AG04449 (cell line): ENCODE measurements around the gene TRIM71.

Experiments used
- CTCF ChIA-PET: fragments of 350-600 bp; formaldehyde crosslinking; extraction: SDS; loops from one replicate; lab custom pipeline; 2021; ENCODE audit warnings: antibody characterized with exemption; lab: Yijun Ruan, JAX
- POLR2A ChIA-PET: fragments of 400-600, 350-600 bp; formaldehyde crosslinking; extraction: SDS; loops from one replicate; lab custom pipeline; 2020; ENCODE audit warnings: antibody characterized with exemption, inconsistent platforms; lab: Yijun Ruan, JAX
- DNase-seq: peaks from one replicate; pipeline ENCODE4 v3.0.0-alpha.2; 2010; ENCODE audit warnings: low read depth, low spot score
- H3K4me3 ChIP-seq: 2 replicates; pipeline ENCODE4 v1.5.1; 2011; ENCODE audit warnings: low read depth, mild to moderate bottlenecking, control low read depth, low read length
- TF ChIP-seq, protein P1 (sequence below): IDR thresholded peaks from one replicate; pipeline ENCODE4 v1.5.1; 2011; ENCODE audit warnings: mild to moderate bottlenecking, moderate library complexity, low read length, control low read depth, inconsistent platforms; ENCODE audit not compliant: insufficient read depth; ENCODE audit errors: missing control alignments

Gene TRIM71

DNA sequence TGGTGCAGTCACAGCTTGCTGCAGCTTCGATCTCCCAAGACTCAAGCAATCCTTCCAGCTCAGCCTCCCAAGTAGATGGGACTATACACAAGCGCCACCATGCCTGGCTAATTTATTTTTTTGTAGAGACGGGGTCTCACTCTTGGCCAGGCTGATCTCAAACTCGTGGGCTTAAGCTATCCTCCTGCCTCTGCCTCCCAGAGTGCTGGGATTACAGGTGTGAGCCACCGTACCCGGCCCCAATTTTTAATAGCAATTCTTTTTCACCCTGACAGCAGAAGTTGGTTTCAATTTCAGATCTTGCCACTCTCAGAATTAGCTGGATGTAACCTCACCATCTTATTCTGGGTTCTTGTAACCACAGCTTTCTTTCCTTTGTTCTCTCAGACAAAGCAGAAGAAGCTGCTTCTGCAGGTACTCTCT lies 64.8 kb downstream of the TRIM71 start:
- H3K4me3 ChIP-seq: no peak overlapping the region
- CTCF ChIA-PET: no interaction called here
- POLR2A ChIA-PET: no interaction called here
- no peak for DNase-seq
- TF ChIP-seq, protein P1, sequence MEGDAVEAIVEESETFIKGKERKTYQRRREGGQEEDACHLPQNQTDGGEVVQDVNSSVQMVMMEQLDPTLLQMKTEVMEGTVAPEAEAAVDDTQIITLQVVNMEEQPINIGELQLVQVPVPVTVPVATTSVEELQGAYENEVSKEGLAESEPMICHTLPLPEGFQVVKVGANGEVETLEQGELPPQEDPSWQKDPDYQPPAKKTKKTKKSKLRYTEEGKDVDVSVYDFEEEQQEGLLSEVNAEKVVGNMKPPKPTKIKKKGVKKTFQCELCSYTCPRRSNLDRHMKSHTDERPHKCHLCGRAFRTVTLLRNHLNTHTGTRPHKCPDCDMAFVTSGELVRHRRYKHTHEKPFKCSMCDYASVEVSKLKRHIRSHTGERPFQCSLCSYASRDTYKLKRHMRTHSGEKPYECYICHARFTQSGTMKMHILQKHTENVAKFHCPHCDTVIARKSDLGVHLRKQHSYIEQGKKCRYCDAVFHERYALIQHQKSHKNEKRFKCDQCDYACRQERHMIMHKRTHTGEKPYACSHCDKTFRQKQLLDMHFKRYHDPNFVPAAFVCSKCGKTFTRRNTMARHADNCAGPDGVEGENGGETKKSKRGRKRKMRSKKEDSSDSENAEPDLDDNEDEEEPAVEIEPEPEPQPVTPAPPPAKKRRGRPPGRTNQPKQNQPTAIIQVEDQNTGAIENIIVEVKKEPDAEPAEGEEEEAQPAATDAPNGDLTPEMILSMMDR: no peak

DNA sequence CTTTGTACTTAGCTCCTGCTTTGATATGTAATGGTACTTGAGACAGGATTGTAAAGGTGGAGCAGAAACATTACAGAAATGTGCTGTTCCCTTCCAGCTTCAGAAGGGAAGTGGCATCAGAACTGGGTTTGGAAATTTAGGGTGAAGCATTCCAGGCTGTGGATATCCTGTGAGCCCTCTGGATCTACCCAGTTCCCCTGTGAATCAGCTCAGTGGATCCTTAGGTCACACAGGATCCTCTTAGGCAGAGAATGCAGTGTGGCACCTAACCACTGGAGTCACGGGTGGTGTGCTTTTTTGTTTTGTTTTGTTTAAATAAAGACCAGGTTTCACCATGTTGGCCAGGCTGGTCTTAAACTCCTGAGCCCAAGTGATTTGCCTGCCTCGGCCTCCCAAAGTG lies 66.0 kb downstream of the TRIM71 start:
- DNase-seq: no peak
- TF ChIP-seq, protein P1: no peak
- POLR2A ChIA-PET: no interaction called here
- CTCF ChIA-PET: no interaction called here
- no peak overlapping the region for H3K4me3 ChIP-seq

DNA sequence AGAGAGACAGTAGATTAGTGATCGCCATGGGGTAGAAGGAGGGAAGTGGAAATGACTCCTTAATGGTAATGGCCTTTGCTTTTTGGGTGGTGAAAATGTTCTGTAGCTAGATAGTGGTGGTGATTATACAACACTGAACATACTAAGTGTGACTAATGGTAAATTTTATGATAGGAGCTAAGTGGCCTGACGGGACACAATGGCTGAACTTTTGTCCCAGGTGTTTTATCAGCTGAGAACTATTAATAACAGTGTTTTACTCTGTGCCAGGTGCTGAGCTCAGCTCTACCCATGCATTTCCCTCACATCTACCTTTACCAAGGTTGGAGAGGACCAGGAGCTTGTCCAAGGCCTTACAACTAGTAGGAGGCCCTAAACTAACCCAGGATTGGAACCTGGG lies 66.8 kb downstream of the TRIM71 start:
- no peak overlapping the region for H3K4me3 ChIP-seq
- DNase-seq: no peak
- TF ChIP-seq, protein P1: no peak
- ChIA-PET CTCF (interaction anchor here (1.1 kb wide), 1 partner anchor 152 kb away, joined by 3 read pairs; no protein-coding TSS in a partner anchor), POLR2A (no interaction called here)

DNA sequence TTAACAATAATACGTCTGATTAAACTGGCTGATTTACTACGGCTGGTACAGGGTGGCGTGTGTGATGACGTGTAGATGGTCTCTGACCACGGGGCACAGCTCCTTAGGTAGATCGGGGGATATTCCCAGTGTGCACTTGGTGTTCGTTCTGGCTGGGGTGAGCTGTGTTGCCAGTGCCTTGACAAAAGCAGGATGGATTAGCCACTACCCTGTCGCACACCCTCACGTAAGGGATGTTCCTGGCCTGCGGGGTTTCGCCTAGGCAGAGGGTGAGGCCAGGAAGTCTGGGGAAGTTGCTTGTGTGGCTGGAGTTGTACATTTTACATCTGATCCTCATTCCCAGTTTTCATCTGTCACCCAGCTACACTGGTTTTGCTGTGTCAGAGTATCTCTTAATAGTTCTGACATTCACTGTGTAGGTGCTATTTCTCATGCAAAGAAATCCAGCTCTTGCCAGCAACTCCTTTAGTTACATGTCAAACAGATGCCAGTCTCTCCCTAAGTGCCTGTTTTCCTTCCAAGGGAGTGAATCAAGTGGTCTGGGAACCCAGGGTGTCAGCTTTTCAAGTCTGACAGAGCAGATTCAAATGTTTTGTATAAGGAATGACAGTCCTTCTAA lies 67.6 kb downstream of the TRIM71 start:
- TF ChIP-seq, protein P1: no peak
- ChIA-PET CTCF (interaction anchor here (1.1 kb wide), 1 partner anchor 153 kb away, joined by 3 read pairs; no protein-coding TSS in a partner anchor), POLR2A (no interaction called here)
- no peak for DNase-seq
- H3K4me3 ChIP-seq: no peak overlapping the region

DNA sequence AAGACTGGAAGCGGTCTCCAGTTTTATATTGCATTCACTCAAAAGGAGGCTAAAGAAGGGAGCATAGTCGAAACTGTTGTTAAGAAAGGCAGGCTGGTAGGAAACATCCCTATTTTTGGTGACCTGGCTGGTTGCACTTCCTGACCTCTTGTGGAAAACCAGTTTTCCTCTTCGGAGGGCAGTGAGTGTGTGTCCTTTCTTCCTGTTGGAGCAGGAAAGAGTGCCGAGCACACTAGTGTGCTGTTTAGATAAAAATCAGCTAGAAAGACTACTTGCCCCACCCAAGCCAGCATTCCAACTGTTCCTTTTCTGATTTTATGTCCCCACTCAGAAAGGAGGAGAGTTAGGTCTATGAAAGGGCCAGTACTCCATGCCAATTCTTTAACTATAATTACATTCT lies 68.5 kb downstream of the TRIM71 start:
- TF ChIP-seq, protein P1: no peak
- no peak overlapping the region for H3K4me3 ChIP-seq
- ChIA-PET CTCF (no interaction called here), POLR2A (no interaction called here)
- DNase-seq: no peak

DNA sequence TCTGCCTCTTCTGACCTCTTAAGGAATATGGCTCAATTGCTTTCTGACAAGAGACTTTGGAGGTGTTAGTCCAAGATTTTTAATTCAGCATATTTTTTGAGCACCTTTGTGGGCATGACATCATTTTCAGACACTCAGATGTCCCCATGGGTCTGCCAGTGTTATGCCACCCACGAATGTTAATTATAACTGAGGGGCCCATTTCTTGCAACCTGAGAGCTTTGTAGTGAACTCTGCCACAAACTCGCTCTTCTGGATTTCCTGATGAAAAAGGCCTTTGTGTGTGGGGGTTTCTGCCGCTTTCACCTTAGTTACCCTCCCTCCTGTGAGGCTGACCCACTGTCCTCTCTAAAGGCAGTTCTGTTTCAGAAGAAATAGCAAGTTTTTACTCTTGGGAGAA lies 69.1 kb downstream of the TRIM71 start:
- TF ChIP-seq, protein P1: no peak
- ChIA-PET CTCF (no interaction called here), POLR2A (no interaction called here)
- no peak overlapping the region for H3K4me3 ChIP-seq
- no peak for DNase-seq
